Lower leg skin (tissue), 4 donors: ENCODE measurements around the gene DLG2. TPM values are rescaled to one million over a fixed set of nuclear protein-coding genes. Genes with fewer than 3 reads are reported as not detected.

ENCODE experiments used
- DNase-seq, 2 donors: peaks; one replicate each; pipeline ENCODE4 v3.0.0-alpha.2; 2019; ENCODE audit warnings: low spot score in 2 of 2
- H3K4me3 ChIP-seq: fragments of 200-600 bp; sonication (generic); 2 replicates; pipeline ENCODE4 v1.5.1; 2017; ENCODE audit warnings: mild to moderate bottlenecking, low read depth; ENCODE audit not compliant: poor library complexity, severe bottlenecking
- POLR2A ChIP-seq, 2 donors: fragments of 450-650 bp; IDR thresholded peaks; one replicate each; pipeline ENCODE4 v1.6.1; 2016 to 2017; ENCODE audit warnings: antibody characterized with exemption in 2 of 2, mild to moderate bottlenecking in 1 of 2, moderate library complexity in 1 of 2
- WGBS, 2 donors: methylation state at CpG; one replicate each; pipeline ENCODE4 v1.1.5; 2018; 5-methylcytosine and 5-hydroxymethylcytosine counted together
- intact Hi-C: fragments of 100-400 bp; cut with DNase I; formaldehyde crosslinking; loops from one replicate; pipeline ENCODE4 v1.15.0; 2023; ENCODE audit warnings: low total_unique reads
- total RNA-seq, 4 donors: library from RNA; depleted of rRNA; stranded (reverse); fragments of >200 nt; gene quantifications; one replicate each; pipeline ENCODE4 v1.1.0, GENCODE V29; 2016
- TF ChIP-seq, protein P1 (sequence below), 3 donors: fragments of 450-650 bp; IDR thresholded peaks; one replicate each; pipeline ENCODE4 v1.5.1; 2016; ENCODE audit warnings: antibody characterized with exemption in 3 of 3, mild to moderate bottlenecking in 3 of 3, moderate library complexity in 2 of 3

The DLG2 gene
- total RNA-seq, 4 donors from 2014 or later = 37.6 to 68.3 (median 46.0) TPM

DNA sequence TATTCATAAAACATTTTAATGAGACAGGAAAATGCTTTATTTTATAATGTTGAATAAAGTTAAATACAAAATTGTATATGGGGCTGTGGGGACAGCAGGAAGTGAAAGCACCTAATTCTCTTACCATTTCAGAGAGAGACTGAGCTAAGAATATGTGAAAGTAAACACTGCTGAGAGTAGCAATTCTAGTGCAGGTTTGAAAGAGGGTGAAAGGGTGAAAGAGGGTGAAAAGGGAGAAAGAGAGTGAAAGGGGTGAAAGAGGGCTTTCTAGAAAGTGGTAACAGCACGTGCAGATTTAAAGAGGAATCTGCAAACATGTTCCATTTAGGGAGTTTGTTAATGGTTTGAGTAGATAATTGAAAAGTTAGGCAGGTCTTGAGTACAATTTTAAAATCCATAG lies 1689.0 kb downstream of the DLG2 start:
- 60 to 77% methylated on average over 1 of the region's 1 CpG for WGBS, 2 donors
- intact Hi-C loops = no loop called here
- H3K4me3 ChIP-seq = no peak overlapping the region
- TF ChIP-seq, protein P1, sequence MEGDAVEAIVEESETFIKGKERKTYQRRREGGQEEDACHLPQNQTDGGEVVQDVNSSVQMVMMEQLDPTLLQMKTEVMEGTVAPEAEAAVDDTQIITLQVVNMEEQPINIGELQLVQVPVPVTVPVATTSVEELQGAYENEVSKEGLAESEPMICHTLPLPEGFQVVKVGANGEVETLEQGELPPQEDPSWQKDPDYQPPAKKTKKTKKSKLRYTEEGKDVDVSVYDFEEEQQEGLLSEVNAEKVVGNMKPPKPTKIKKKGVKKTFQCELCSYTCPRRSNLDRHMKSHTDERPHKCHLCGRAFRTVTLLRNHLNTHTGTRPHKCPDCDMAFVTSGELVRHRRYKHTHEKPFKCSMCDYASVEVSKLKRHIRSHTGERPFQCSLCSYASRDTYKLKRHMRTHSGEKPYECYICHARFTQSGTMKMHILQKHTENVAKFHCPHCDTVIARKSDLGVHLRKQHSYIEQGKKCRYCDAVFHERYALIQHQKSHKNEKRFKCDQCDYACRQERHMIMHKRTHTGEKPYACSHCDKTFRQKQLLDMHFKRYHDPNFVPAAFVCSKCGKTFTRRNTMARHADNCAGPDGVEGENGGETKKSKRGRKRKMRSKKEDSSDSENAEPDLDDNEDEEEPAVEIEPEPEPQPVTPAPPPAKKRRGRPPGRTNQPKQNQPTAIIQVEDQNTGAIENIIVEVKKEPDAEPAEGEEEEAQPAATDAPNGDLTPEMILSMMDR (IDR thresholded peaks at IDR 0.05) = no peak
- TF ChIP-seq POLR2A (IDR thresholded peaks at IDR 0.05) = no peak
- no peak for DNase-seq

DNA sequence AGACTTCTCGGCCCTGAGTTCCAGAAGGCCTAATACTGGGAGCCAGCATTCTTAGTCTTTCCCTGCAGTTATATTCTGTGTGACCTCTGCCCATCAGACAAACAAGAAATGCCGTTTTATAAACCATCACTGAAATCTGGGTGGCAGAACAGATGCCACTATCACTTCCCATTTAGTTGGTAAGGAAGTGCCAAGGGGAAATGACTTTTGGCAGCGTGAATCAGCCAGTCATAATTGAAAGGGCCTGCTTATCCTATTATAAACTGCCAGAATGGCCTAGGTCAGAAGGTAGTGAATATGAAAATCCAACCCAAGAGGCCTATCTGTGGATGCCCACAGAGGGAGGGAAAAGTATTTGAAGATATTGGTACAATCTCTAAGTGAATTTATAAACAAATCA lies 1694.1 kb downstream of the DLG2 start:
- 61 to 74% methylated on average over 3 of the region's 3 CpGs for WGBS, 2 donors
- H3K4me3 ChIP-seq = no peak overlapping the region
- intact Hi-C loops = no loop called here
- TF ChIP-seq POLR2A (IDR thresholded peaks at IDR 0.05) = no peak
- TF ChIP-seq, protein P1 (IDR thresholded peaks at IDR 0.05) = no peak
- DNase-seq = no peak

DNA sequence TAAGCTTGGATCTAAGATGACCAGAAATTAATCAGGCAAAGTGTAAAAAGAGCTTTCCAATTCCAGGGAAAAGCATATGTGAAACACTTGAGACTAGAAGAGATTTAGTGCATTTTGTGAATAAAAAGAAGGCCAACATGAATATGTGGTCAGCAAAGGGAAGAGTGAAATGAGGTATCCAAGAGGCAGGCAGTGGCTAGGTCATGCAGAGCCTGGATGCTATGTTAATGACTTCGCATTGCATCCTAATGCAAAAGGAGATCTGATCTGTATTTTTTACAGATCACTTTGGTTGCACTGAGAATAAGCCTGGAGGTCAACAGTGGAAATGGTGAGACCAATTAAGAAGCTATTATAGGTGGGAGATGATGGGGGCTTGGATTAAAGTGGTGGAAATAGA lies 1699.7 kb downstream of the DLG2 start:
- no peak overlapping the region for H3K4me3 ChIP-seq
- WGBS, 2 donors = 95 to 100% methylated on average over 1 of the region's 1 CpG
- intact Hi-C loops = no loop called here
- no peak for DNase-seq
- TF ChIP-seq POLR2A (IDR thresholded peaks at IDR 0.05) = no peak
- TF ChIP-seq, protein P1 (IDR thresholded peaks at IDR 0.05) = no peak

DNA sequence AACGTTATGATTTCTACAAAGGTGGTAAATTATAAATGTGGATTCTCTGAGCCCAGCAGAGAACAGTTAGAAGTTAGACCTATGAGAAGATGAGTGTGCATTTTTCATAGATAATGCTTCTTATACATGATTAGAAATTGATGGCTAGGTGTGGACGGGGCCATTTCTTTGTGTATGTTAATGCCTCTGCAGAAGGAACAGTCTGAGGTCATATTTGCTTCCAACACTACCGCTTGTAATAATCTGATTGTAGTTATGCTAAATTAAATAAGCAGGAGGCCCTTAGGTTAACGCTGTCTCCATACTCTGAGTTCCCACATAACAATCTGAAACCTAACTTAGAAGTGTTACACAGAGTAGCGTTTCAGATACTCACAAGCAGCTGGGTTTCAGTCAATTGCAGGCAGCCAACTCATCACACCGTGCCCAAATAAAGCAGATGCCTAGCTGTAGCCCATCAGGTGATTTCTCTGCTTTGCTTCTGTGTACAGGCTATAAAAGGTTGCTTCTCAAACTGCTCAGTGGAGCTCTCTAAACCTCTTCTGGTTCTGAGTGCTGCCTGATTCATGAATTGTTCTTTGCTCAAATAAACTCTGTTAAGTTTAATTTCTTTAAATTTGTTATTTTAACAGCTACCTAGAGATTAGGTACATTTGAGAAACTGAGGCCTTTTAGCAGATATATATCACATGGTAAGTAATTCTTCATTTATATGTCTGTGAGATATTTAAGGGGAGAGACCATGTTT lies 1702.2 kb downstream of the DLG2 start:
- DNase-seq = no peak
- WGBS, 2 donors = 84 to 87% methylated on average over 6 of the region's 6 CpGs
- H3K4me3 ChIP-seq = no peak overlapping the region
- intact Hi-C loops = no loop called here
- TF ChIP-seq, protein P1 (IDR thresholded peaks at IDR 0.05) = no peak
- no peak for TF ChIP-seq POLR2A (IDR thresholded peaks at IDR 0.05)

DNA sequence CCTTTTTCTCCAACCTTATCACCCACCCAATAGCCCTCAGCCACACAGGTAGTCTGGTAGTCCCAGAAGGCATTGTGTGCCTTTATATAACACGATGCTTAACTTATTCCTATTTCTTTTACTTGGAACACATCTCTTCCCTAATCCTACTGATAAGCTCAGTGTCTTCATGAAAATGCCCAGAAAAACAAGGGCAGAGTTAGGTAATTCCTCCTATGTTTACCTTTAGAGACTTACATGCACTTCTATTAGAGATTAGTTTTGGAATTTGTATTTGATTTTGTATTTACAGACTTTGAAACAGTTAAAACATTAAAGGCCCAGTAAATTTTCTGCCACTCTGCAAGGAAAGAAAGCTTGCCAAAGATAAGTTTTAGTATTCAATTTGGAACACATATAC lies 1703.2 kb downstream of the DLG2 start:
- intact Hi-C loops = no loop called here
- no peak for TF ChIP-seq POLR2A (IDR thresholded peaks at IDR 0.05)
- TF ChIP-seq, protein P1 (IDR thresholded peaks at IDR 0.05) = no peak
- WGBS, 2 donors = 58 to 83% methylated on average over 1 of the region's 1 CpG

DNA sequence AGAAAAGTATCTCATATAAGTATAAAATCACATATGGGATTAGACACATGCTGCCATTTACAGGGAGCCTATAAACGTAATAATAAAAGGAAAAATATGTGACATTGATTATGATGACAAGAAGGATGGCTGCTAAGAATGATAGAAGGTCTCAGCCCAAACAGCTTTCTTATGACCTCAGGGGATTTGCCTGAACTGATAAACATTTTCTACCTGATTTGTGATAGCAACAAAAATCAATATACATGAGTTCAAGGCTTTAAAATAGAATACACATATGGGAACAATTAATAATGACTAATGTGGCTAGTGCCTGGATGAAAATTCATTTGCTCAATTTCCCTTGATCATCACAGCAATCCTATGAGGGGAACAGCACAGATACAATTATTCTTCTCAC lies 1704.2 kb downstream of the DLG2 start:
- no peak for DNase-seq
- TF ChIP-seq, protein P1 (IDR thresholded peaks at IDR 0.05) = no peak
- TF ChIP-seq POLR2A (IDR thresholded peaks at IDR 0.05) = no peak
- intact Hi-C loops = no loop called here
- WGBS, 2 donors = 47 to 54% methylated on average over 1 of the region's 1 CpG
- H3K4me3 ChIP-seq = no peak overlapping the region

More for the DNA sequence above, 1703.2 kb downstream of the DLG2 start:
- H3K4me3 ChIP-seq = no peak overlapping the region
- no peak for DNase-seq
